Endothelial cell (in vitro differentiated cells): ENCODE results near the gene KRT14. TPM values are rescaled to one million over a fixed set of nuclear protein-coding genes. Genes with fewer than 3 reads are reported as not detected.
A peak's percentile ranks its signal among the peaks of the same experiment; 100 is the strongest.

Experiments used
- DNase-seq: peaks from one replicate; pipeline ENCODE4 v3.0.0; 2021; ENCODE audit warnings: low spot score
- H3K27ac Mint-ChIP-seq: one replicate; pipeline ENCODE4 v1.8.0; 2021; ENCODE audit warnings: mixed read lengths, inconsistent platforms; ENCODE audit not compliant: unreplicated experiment
- H3K27me3 Mint-ChIP-seq: one replicate; pipeline ENCODE4 v1.8.0; 2021; ENCODE audit warnings: mild to moderate bottlenecking, moderate library complexity, mixed read lengths, inconsistent platforms; ENCODE audit not compliant: unreplicated experiment
- H3K36me3 Mint-ChIP-seq: one replicate; pipeline ENCODE4 v1.8.0; 2021; ENCODE audit warnings: mild to moderate bottlenecking, low read depth, mixed read lengths, inconsistent platforms; ENCODE audit not compliant: unreplicated experiment
- H3K4me1 Mint-ChIP-seq: one replicate; pipeline ENCODE4 v1.8.0; 2021; ENCODE audit warnings: mild to moderate bottlenecking, mixed read lengths, inconsistent platforms; ENCODE audit not compliant: unreplicated experiment
- H3K4me3 Mint-ChIP-seq: one replicate; pipeline ENCODE4 v1.8.0; 2021; ENCODE audit warnings: mild to moderate bottlenecking, mixed read lengths, inconsistent platforms; ENCODE audit not compliant: unreplicated experiment
- H3K9me3 Mint-ChIP-seq: one replicate; pipeline ENCODE4 v1.8.0; 2021; ENCODE audit warnings: mixed read lengths, inconsistent platforms; ENCODE audit not compliant: unreplicated experiment
- total RNA-seq: library from RNA; stranded (reverse); fragmentation: NEBNext Ultra II Directional; extraction: Animal tissue kit (Norgen Biotek cat#: 25700); gene quantifications from one replicate; pipeline ENCODE4 v1.2.1, GENCODE V29; 2021; ENCODE audit not compliant: unreplicated experiment
- TF ChIP-seq, protein P1 (sequence below): fragments of 200-600 bp; sonication (generic); IDR thresholded peaks from one replicate; pipeline ENCODE4 v1.5.0; 2021; ENCODE audit warnings: antibody characterized with exemption; ENCODE audit not compliant: unreplicated experiment

The KRT14 gene
- total RNA-seq, 1 donor from 2014 or later = not detected

DNA sequence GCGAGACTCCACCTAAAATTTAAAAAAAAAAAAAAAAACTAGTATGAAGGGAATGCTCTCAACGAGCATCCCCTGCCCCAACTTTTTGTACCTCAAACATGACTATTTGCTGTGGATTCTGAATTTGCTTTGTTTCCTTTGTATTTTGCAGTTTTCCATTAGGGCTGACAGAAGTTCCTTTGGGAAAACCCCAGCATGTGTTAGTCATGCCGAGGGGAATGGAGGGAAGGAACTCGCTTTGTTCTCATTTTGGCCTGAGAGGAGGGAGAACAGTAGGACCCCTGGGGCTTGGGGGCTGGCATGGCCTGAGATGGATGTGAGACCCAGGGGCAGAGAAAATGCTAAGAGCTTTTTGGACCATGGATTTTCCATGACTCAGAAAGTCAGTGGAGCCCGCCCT, 35.3 kb downstream of the KRT14 start:
- Mint-ChIP-seq H3K4me1 (peaks cover 3% of the 10 kb centered on the region), H3K27ac (no peak overlapping the region), H3K36me3 (no peaks in the 10 kb centered on the region), H3K4me3 (no peak overlapping the region), H3K9me3 (no peaks in the 10 kb centered on the region), H3K27me3 (peaks cover 8% of the 10 kb centered on the region)
- no peak for DNase-seq
- TF ChIP-seq, protein P1, sequence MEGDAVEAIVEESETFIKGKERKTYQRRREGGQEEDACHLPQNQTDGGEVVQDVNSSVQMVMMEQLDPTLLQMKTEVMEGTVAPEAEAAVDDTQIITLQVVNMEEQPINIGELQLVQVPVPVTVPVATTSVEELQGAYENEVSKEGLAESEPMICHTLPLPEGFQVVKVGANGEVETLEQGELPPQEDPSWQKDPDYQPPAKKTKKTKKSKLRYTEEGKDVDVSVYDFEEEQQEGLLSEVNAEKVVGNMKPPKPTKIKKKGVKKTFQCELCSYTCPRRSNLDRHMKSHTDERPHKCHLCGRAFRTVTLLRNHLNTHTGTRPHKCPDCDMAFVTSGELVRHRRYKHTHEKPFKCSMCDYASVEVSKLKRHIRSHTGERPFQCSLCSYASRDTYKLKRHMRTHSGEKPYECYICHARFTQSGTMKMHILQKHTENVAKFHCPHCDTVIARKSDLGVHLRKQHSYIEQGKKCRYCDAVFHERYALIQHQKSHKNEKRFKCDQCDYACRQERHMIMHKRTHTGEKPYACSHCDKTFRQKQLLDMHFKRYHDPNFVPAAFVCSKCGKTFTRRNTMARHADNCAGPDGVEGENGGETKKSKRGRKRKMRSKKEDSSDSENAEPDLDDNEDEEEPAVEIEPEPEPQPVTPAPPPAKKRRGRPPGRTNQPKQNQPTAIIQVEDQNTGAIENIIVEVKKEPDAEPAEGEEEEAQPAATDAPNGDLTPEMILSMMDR = no peak

DNA sequence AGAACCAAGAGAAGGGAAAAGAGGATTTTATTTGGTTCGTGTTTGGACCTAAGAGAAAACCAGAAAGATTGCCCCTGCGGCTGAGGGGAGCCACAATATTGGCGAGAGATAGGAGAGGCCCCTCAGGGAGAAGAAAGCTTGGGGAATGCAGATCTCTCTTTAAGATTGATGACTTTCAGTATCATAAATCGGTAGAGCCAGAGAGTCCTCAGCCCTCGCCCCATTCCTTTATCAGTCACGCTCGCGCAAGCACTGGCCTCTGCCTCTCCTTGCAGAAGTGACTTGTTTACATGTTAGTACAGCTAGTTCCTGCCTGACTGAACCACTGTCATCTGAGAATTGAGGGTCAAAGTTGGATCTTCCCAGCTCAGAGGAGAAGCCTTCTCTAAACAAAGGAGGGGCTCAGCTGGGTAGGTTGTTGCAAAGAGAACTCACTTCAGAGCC, 37.1 kb downstream of the KRT14 start:
- TF ChIP-seq, protein P1 = no peak
- Mint-ChIP-seq H3K36me3 (no peaks in the 10 kb centered on the region), H3K4me3 (no peak overlapping the region), H3K27me3 (peaks cover 10% of the 10 kb centered on the region), H3K27ac (no peak overlapping the region), H3K9me3 (no peaks in the 10 kb centered on the region), H3K4me1 (peaks cover 3% of the 10 kb centered on the region)
- DNase-seq = no peak

DNA sequence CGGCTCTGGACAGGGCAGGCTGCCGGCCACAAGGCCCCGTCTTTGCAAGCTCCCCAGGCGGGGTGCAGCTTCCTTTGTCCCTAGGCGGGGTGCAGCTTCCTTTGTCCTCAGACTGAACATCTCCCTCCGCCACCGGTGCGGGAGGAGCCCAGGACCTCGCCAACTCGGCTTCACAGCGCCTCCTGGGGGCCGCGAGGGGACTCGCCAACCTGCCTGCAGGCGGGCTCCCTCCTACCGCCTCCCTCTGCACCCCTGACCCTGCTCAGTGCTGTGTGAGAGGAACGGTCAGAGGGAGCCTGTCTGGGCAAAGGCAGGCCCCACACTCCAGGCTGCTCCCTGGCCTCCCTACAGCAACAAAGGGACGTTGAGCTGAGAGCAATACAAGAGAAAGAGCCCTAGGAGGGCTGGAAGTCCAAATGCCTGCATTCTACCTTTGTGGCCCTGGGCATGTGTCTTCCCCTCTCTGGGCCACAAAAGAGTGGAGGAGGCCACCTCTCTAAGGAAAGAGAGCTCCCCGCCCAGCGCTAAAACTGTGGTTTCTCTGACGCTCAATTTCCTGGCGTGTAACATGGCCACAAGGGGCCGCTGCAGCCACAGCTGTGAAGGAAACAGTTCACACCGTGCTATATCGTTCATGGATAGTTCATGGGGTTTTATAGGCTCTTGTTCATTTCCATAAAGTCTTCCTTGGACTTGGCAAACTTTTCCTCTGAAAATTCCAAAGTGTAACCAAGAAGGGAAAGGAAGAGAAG, 37.7 kb downstream of the KRT14 start:
- Mint-ChIP-seq H3K4me1 (peaks cover 3% of the 10 kb centered on the region), H3K27ac (peak overlapping the region; percentile 30), H3K4me3 (no peak overlapping the region), H3K9me3 (no peaks in the 10 kb centered on the region), H3K27me3 (peaks cover 10% of the 10 kb centered on the region), H3K36me3 (no peaks in the 10 kb centered on the region)
- peak; percentile 87 for DNase-seq
- TF ChIP-seq, protein P1 = peak; percentile 81

DNA sequence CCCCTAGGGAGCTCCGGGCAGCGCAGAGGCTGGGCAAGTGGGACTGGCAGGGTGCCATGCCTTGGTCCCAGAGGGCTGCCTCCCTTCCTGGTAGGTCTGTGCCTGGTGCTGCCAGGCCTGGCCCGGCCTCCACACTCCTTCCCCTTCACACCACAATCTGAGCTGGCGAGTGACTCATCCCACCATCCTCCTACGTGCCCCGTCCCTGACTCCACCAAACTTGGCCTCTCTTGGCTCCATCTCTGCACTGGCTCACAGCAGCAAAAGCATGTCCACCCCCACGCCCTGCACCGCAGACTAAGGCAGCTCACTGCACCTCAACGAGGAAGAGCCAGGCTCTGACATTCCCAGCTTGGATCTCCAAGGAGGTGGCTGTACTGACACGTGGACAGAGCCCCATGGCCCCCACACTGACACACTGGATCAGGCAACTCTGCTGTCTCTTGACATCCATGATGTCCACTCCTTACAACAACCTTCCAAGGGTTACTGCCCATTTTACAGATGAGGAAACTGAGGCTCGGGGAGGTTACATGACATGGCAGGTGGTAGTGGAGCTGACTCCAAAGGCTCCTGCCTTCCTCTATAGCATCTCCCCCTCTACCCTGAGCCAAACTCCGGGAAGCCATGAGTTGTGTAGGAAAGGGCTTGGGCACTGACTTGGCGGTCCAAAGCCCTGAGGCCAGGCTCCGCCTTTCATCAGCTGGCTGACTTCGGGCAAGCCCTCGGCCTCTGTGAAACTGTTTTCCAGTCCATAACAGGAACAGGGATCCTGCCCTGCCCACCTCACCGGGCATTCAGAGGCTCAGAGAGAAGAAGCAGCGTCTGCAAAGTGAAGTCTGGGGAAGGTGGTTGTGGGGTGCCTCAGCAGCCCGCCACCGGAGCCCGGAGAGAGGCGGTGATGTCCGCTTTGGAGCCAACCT, 38.5 kb downstream of the KRT14 start:
- Mint-ChIP-seq H3K27me3 (peaks cover 10% of the 10 kb centered on the region), H3K27ac (no peak overlapping the region), H3K4me1 (peaks cover 3% of the 10 kb centered on the region), H3K36me3 (no peaks in the 10 kb centered on the region), H3K4me3 (no peak overlapping the region), H3K9me3 (no peaks in the 10 kb centered on the region)
- DNase-seq = no peak
- TF ChIP-seq, protein P1 = no peak
